HG03439 (cell line): ENCODE results near the gene HAPLN3.

Experiments used
- ATAC-seq: cut with Tn5 transposase; IDR thresholded peaks from one replicate; pipeline ENCODE4 v1.9.1; 2021; ENCODE audit warnings: mild to moderate bottlenecking, moderate library complexity; ENCODE audit not compliant: unreplicated experiment

Gene HAPLN3

DNA sequence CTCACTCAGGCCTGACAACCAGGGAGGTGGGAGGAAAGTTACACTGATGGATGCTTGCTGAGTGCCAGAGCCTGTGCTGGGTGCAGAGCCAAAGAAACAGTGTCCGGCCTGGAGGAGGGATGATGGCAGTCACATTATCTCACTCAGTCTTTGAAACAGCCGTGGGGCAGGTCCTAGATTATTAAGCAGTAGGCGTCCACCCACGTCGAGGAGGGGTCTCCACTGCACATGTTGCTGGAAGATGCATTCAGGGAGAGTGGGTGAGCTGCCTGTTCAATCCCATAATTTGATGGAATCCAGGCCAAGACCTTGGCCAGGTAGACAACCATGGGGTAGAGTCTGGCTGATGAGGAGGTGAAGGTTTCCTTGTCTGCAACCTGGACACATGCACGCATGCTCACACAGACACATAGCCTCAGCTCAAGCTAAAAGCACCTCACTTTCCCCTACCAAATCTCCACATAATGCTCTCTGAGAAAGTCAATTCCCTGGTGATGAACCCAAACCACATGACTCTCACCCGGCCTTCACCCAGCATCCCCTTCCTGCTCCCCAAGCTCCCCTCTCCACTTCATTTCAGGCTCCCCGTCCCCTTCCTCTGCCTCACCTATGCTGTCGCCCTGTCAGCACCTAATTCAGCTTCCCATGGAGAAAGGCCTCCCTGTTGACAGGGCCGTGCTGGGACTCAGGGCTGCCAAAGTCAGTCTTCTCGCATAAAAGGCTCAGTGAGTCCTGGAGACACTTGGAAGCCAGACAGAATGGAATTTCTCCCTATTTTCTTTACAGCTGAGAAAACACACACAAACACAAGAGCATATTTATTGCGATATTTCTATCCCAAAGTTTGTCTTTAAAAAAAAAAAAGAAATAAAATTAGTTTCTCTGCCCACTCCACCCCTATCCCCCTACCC, 62.3 kb downstream of the HAPLN3 start:
- ATAC-seq: no peak

- no peak for ATAC-seq
These were observed 65.3 kb downstream of the HAPLN3 start for GRCh38 chr15:88830016-88830415.

GRCh38 chr15:88828791-88829190, 66.6 kb downstream of the HAPLN3 start:
- ATAC-seq: no peak
